Measurements from ENCODE around the gene ADGRD1. TPM values are rescaled to one million over a fixed set of nuclear protein-coding genes. Genes with fewer than 3 reads are reported as not detected.

Gene ADGRD1
- total RNA-seq, 3 donors from 2014 or later: 11.6 to 47.5 (median 18.7) TPM

GRCh38 chr12:130959632-130960031, 5.9 kb downstream of the ADGRD1 start:
- no peak overlapping the region for H3K4me3 ChIP-seq
- no peaks in the 10 kb centered on the region for H3K36me3 ChIP-seq
- no peak for DNase-seq (ENCODE audit: low spot score in 2 of 2)
- TF ChIP-seq POLR2AphosphoS5 (IDR thresholded peaks at IDR 0.05): no peak
- TF ChIP-seq POLR2A (IDR thresholded peaks at IDR 0.05): no peak
- TF ChIP-seq CTCF (IDR thresholded peaks at IDR 0.05): no peak
- no peaks in the 10 kb centered on the region for H3K4me1 ChIP-seq
- peaks cover 0 to 5% of the 10 kb centered on the region in 2 donors for H3K27me3 ChIP-seq
- H3K9me3 ChIP-seq: no peaks in the 10 kb centered on the region
- no peak overlapping the region for H3K27ac ChIP-seq
- intact Hi-C loops (cut with DNase I; ENCODE audit: low total_unique reads): no loop called here

- no peaks in the 10 kb centered on the region for H3K36me3 ChIP-seq
- no peak for DNase-seq (ENCODE audit: low spot score in 2 of 2)
- H3K27me3 ChIP-seq: peaks cover 0 to 4% of the 10 kb centered on the region in 2 donors
- H3K4me3 ChIP-seq: no peak overlapping the region
- no peaks in the 10 kb centered on the region for H3K9me3 ChIP-seq
- intact Hi-C loops (cut with DNase I; ENCODE audit: low total_unique reads): no loop called here
- TF ChIP-seq CTCF (IDR thresholded peaks at IDR 0.05) (no peak), POLR2A (IDR thresholded peaks at IDR 0.05) (no peak), POLR2AphosphoS5 (IDR thresholded peaks at IDR 0.05) (no peak)
- H3K27ac ChIP-seq: no peak overlapping the region
- H3K4me1 ChIP-seq: no peaks in the 10 kb centered on the region
Observed at GRCh38 chr12:130960058-130960457, 6.4 kb downstream of the ADGRD1 start.

- DNase-seq (ENCODE audit: low spot score in 2 of 2): no peak
- no peak overlapping the region for H3K27ac ChIP-seq
- H3K4me1 ChIP-seq: no peaks in the 10 kb centered on the region
- no peaks in the 10 kb centered on the region for H3K9me3 ChIP-seq
- peaks cover 0 to 4% of the 10 kb centered on the region in 2 donors for H3K27me3 ChIP-seq
- H3K36me3 ChIP-seq: no peaks in the 10 kb centered on the region
- H3K4me3 ChIP-seq: no peak overlapping the region
- no peak for TF ChIP-seq POLR2A (IDR thresholded peaks at IDR 0.05)
- TF ChIP-seq POLR2AphosphoS5 (IDR thresholded peaks at IDR 0.05): no peak
- no peak for TF ChIP-seq CTCF (IDR thresholded peaks at IDR 0.05)
- intact Hi-C loops (cut with DNase I; ENCODE audit: low total_unique reads): no loop called here
Observed at GRCh38 chr12:130960787-130961186, 7.1 kb downstream of the ADGRD1 start.

GRCh38 chr12:130961921-130962451, 8.3 kb downstream of the ADGRD1 start:
- H3K27ac ChIP-seq: peak overlapping the region in 1 of 2 donors; percentile 45
- no peaks in the 10 kb centered on the region for H3K36me3 ChIP-seq
- intact Hi-C loops (cut with DNase I; ENCODE audit: low total_unique reads): no loop called here
- no peaks in the 10 kb centered on the region for H3K9me3 ChIP-seq
- H3K4me3 ChIP-seq: no peak overlapping the region
- H3K27me3 ChIP-seq: peaks cover 0 to 4% of the 10 kb centered on the region in 2 donors
- H3K4me1 ChIP-seq: no peaks in the 10 kb centered on the region
- DNase-seq (ENCODE audit: low spot score in 2 of 2): no peak
- TF ChIP-seq POLR2AphosphoS5 (IDR thresholded peaks at IDR 0.05): peak in 1 of 3 donors; percentile 27
- TF ChIP-seq CTCF (IDR thresholded peaks at IDR 0.05): no peak
- TF ChIP-seq POLR2A (IDR thresholded peaks at IDR 0.05): no peak

- no peaks in the 10 kb centered on the region for H3K36me3 ChIP-seq
- H3K9me3 ChIP-seq: no peaks in the 10 kb centered on the region
- no peaks in the 10 kb centered on the region for H3K27me3 ChIP-seq
- no peak for DNase-seq (ENCODE audit: low spot score in 2 of 2)
- H3K4me3 ChIP-seq: no peak overlapping the region
- intact Hi-C loops (cut with DNase I; ENCODE audit: low total_unique reads): no loop called here
- TF ChIP-seq POLR2AphosphoS5 (IDR thresholded peaks at IDR 0.05) (no peak), POLR2A (IDR thresholded peaks at IDR 0.05) (no peak), CTCF (IDR thresholded peaks at IDR 0.05) (no peak)
- H3K27ac ChIP-seq: no peak overlapping the region
- no peaks in the 10 kb centered on the region for H3K4me1 ChIP-seq
Observed at GRCh38 chr12:130965214-130965613, 11.5 kb downstream of the ADGRD1 start.

Data from breast epithelium (tissue), 4 donors.